Activated naive CD8-positive, alpha-beta T cell treated with anti-CD3 and anti-CD28 coated beads, Interleukin-2, amount 10 ng/mL, durations not matched to agents 7 days and 5 days (primary cell): ENCODE results near the gene SNAPC1. TPM values are rescaled to one million over a fixed set of nuclear protein-coding genes. Genes with fewer than 3 reads are reported as not detected.
"Not testable (repeated sequence)": the region's sequence is repeated elsewhere in the genome, so short reads cannot be mapped to it uniquely, and the experiment has no call there.

Experiments used
- ATAC-seq: fragments of 150-1000 bp; cut with Tn5 transposase; one replicate; pipeline ENCODE4 v1.10.0; 2021; ENCODE audit warnings: low read depth, moderate library complexity
- POLR2A ChIA-PET: fragments of 350-600 bp; sonication (Branson Sonifier 250); formaldehyde crosslinking; loops from one replicate; lab custom pipeline; 2021; ENCODE audit warnings: antibody characterized with exemption; lab: Charles Lee
- DNase-seq: peaks from one replicate; pipeline ENCODE4 v3.0.0; 2021
- H3K27ac Mint-ChIP-seq: one replicate; pipeline ENCODE4 v1.8.0; 2022; ENCODE audit warnings: mild to moderate bottlenecking, mixed read lengths
- H3K27me3 Mint-ChIP-seq: one replicate; pipeline ENCODE4 v1.8.0; 2022; ENCODE audit warnings: mild to moderate bottlenecking, moderate library complexity, mixed read lengths
- H3K36me3 Mint-ChIP-seq: one replicate; pipeline ENCODE4 v1.8.0; 2021; ENCODE audit warnings: mild to moderate bottlenecking, mixed read lengths
- H3K4me1 Mint-ChIP-seq: one replicate; pipeline ENCODE4 v1.8.0; 2021; ENCODE audit warnings: mixed read lengths
- H3K4me3 Mint-ChIP-seq: one replicate; pipeline ENCODE4 v1.8.0; 2022; ENCODE audit warnings: mild to moderate bottlenecking, moderate library complexity, mixed read lengths
- H3K9me3 Mint-ChIP-seq: one replicate; pipeline ENCODE4 v1.8.0; 2021; ENCODE audit warnings: mixed read lengths
- total RNA-seq, 2 experiments: library from RNA; stranded (reverse); gene quantifications; one replicate each; pipeline ENCODE4 v1.2.3, GENCODE V29; 2021

Gene SNAPC1
- total RNA-seq, 2 experiments from 2014 or later = 5.1 to 5.5 TPM

DNA sequence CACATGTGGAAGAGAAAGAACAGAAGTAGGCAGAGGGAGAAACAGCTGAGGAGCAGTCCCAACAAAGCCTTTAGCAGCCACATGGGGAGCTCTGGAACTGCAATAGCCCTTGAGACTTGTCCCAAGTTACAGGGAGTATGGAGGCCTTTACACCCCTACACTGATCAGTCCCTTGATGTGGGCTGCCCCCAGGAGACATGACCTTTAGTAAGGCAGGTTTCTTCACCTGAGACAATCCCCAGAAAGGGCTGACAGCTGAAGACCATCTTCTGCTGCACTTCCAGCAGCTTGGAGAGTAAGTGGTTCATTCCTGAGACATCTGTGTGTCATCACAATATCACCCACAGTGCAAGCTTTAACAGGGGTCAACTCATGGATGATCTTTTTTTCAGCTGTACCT lies 8.6 kb upstream of the SNAPC1 start:
- H3K36me3 Mint-ChIP-seq = peaks cover 29% of the 10 kb centered on the region
- peaks cover 1% of the 10 kb centered on the region for H3K9me3 Mint-ChIP-seq
- ATAC-seq (no peak), DNase-seq (no peak)
- H3K27me3 Mint-ChIP-seq = peaks cover 15% of the 10 kb centered on the region
- H3K4me3 Mint-ChIP-seq = no peak overlapping the region
- H3K27ac Mint-ChIP-seq = no peak overlapping the region
- POLR2A ChIA-PET = interaction anchor here (3.8 kb wide), 1 partner anchor 9 kb away, joined by 24 read pairs; the partner anchor contains the start of gene SNAPC1
- peaks cover 33% of the 10 kb centered on the region for H3K4me1 Mint-ChIP-seq

DNA sequence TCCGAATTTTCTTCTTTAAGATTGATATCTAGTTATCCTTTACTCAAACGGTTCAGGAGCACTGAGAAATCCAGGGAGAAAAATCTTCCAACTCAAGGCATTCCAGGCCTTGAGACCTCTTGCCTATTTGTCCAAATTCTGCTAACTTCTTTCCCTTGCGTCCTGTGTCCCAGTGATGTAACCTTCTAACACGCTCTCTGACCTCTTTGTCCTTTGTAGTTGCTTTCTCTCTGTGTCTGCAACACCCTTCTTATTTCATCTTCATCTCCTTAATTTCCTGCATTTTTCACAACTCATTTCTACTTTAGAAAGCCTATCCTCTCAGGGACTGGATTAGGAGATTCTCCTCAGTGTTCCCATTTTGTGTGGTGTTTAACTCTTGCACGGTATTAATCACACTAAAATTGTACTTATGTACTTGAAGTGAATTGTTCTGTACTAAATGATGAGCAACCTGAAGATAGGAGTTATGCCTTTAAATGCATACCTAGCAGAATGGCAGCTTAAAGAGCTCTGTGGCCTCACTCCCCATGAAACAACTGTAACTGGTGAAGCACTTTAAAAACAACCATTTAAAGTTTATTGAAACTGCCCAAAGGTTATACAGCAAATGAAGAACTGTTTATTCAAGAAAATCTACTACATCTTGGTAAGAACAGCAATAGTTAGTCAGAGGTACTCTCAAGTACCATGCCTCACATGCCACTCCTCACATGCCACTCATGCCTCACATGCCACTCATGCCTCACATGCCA lies 7.4 kb upstream of the SNAPC1 start:
- POLR2A ChIA-PET = interaction anchor here (3.8 kb wide), 1 partner anchor 7 kb away, joined by 24 read pairs; the partner anchor contains the start of gene SNAPC1
- no peak overlapping the region for H3K27ac Mint-ChIP-seq
- H3K4me1 Mint-ChIP-seq = peaks cover 29% of the 10 kb centered on the region
- DNase-seq = no peak
- H3K27me3 Mint-ChIP-seq = peaks cover 15% of the 10 kb centered on the region
- peaks cover 20% of the 10 kb centered on the region for H3K36me3 Mint-ChIP-seq
- peaks cover 1% of the 10 kb centered on the region for H3K9me3 Mint-ChIP-seq
- ATAC-seq = no peak
- no peak overlapping the region for H3K4me3 Mint-ChIP-seq

DNA sequence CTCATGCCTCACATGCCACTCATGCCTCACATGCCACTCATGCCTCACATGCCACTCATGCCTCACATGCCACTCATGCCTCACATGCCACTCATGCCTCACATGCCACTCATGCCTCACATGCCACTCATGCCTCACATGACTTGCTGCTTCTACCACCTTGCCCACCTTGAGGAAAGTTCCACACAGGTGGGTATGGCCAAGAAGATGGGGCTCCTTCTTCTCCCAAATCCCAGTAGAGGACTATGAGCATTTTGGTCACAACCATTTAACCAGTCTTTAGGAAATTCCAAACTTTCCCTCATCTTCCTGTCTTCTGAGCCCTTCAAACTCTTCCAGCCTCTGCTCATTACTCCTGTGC lies 6.9 kb upstream of the SNAPC1 start:
- H3K9me3 Mint-ChIP-seq, DNase-seq, ATAC-seq, H3K4me3 Mint-ChIP-seq, POLR2A ChIA-PET: not testable (repeated sequence)
- Mint-ChIP-seq H3K27ac (peak overlapping the region; percentile 65), H3K27me3 (peaks cover 15% of the 10 kb centered on the region), H3K36me3 (peaks cover 18% of the 10 kb centered on the region), H3K4me1 (peaks cover 23% of the 10 kb centered on the region)

DNA sequence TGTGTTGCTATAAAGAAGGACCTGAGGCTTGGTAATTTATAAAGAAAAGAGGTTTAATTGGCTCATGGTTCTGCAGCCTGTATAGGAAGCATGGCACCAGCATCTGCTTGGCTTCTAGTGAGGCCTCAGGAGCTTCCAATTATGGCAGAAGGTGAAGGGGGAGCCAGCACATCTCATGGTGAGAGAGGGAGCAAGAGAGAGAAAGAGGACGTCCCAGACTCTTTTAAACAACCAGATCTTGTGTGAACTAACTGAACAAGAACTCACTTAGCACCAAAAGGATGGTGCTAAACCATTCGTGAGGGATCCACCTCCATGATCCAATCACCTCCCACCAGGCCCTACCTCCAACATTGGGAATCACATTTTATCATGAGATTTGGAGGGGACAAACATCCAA lies 6.1 kb upstream of the SNAPC1 start:
- POLR2A ChIA-PET = no interaction called here
- no peak for ATAC-seq

DNA sequence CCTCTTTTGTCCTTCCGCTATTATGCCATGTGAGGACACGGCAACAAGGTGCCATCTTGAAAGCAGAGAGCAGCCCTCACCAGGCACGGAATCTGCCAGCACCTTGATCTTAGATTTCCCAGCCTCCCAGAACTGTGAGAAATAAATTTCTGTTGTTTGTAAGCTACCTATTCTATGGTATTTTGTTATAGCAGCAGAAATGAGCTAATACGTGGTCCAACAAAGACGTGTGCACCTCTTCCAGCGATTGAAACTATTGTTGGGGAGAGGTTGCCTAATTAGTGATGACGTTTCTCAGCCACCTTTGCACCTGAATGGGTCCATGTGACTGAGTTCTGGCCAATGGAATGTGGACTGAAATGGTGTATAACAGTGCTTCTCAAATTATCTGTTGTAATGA lies 2.3 kb upstream of the SNAPC1 start:
- H3K9me3 Mint-ChIP-seq = peaks cover 1% of the 10 kb centered on the region
- H3K36me3 Mint-ChIP-seq = peaks cover 11% of the 10 kb centered on the region
- ATAC-seq = no peak
- peaks cover 11% of the 10 kb centered on the region for H3K27me3 Mint-ChIP-seq
- H3K4me1 Mint-ChIP-seq = peaks cover 27% of the 10 kb centered on the region
- DNase-seq = no peak
- no peak overlapping the region for H3K27ac Mint-ChIP-seq
- no peak overlapping the region for H3K4me3 Mint-ChIP-seq
- POLR2A ChIA-PET = interaction anchor here (0.6 kb wide), 1 partner anchor 327 kb away, joined by 3 read pairs; no protein-coding TSS in a partner anchor

More for the DNA sequence above, 6.1 kb upstream of the SNAPC1 start:
- Mint-ChIP-seq H3K4me1 (peaks cover 20% of the 10 kb centered on the region), H3K9me3 (peaks cover 1% of the 10 kb centered on the region), H3K4me3 (no peak overlapping the region), H3K27me3 (peaks cover 15% of the 10 kb centered on the region), H3K36me3 (peaks cover 14% of the 10 kb centered on the region), H3K27ac (no peak overlapping the region)
- no peak for DNase-seq

DNA sequence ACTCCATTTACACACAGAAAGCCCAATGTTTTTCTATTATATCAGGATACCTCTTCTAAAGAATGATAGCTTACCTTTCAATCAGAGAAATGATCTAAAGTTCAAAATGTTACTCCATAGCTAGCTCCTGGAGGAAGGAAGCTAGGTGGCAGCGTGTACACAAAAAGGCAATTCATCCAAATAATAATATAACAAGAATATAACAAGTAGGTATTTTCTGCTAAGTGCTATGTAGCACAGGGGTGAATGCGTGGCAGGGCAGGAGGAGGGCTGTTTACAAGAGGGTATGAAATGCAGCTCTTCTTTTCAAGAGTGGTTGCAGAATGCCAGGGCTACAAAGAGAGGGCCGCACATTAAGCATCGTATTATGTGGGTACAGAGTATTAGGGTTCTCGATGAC lies 663 bp upstream of the SNAPC1 start:
- H3K4me1 Mint-ChIP-seq = peaks cover 38% of the 10 kb centered on the region
- POLR2A ChIA-PET = interaction anchor here (0.6 to 2.4 kb wide), 18 partner anchors 9 to 1918 kb away, joined by 3 to 24 read pairs (median 3); partner anchors contain the start of gene PRKCH
- peaks cover 14% of the 10 kb centered on the region for H3K36me3 Mint-ChIP-seq
- DNase-seq = no peak
- peak overlapping the region; percentile 98 for H3K27ac Mint-ChIP-seq
- peaks cover 4% of the 10 kb centered on the region for H3K27me3 Mint-ChIP-seq
- ATAC-seq = peak; percentile 2
- no peaks in the 10 kb centered on the region for H3K9me3 Mint-ChIP-seq
- peak overlapping the region; percentile 93 for H3K4me3 Mint-ChIP-seq

DNA sequence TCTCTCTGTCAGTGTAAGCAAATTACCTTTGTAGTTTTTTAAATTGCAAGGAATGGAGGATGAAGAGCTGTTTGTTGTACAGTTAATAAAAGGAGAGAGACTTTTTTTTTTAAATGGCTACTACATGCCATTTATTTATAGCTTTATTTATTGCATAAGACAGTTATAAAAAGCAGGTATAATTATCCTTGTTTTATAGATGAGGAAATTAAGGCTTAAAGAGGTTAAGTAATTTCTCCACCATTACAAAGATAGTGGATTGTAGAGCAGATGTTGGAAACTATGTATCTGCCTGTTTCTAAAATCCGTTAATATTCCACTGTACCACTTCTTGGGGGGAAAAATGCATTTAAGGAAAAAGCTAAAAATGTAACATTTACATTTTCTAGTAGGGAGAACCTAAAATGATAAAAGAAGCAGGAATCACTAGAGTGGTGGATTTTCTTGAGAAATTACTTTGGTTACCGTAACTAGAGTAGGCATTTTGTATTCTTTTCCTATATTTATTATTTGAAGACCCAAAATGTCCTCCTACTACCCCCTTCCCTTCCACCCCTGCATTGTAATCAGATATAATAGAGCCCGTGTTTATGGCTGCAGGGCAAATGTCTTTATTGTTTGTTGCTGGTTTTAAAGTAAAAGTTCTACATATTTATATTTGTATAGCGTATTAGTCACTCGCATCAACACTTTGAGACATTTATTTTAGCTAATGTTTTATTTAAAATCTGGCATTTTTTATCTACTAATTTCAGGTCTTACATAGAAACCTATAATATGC lies 2.3 kb downstream of the SNAPC1 start:
- ATAC-seq (no peak), DNase-seq (no peak)
- no peak overlapping the region for H3K27ac Mint-ChIP-seq
- H3K36me3 Mint-ChIP-seq = peaks cover 15% of the 10 kb centered on the region
- H3K9me3 Mint-ChIP-seq = no peaks in the 10 kb centered on the region
- H3K27me3 Mint-ChIP-seq = no peaks in the 10 kb centered on the region
- POLR2A ChIA-PET = interaction anchor here (0.9 kb wide), 1 partner anchor 16 kb away, joined by 4 read pairs; no protein-coding TSS in a partner anchor
- H3K4me1 Mint-ChIP-seq = peaks cover 35% of the 10 kb centered on the region
- H3K4me3 Mint-ChIP-seq = peak overlapping the region; percentile 93

DNA sequence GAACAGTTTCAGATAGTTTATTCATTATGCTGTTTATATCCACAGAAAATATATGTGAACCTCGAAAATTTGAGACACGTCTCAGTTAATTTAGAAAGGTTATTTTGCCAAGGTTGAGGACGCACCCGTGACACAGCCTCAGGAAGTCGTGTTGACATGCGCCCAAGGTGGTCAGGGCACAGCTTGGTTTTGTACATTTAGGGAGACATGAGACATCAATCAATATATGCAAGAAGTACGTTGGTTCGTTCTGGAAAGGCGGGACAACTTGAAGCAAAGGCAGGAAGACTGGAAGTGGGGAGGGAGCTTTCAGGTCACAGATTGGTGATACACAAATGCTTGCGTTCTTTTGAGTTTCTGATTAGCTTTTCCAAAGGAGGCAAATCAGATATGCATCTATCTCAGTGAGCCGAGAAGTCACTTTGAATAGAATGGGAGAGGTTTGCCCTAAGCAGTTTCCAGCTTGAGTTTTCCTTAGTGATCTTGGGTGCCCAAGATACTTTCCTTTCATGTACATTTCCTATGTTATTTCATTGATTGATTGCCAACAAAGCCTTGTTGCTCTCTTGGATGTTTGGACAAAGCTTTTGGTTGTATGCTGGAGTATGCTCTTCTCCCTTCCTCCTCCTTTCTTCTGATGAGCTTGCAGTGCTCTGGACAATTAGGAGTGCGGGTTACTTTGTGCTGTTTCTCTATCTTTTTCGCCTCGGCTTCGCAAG lies 3.2 kb downstream of the SNAPC1 start:
- Mint-ChIP-seq H3K27ac (no peak overlapping the region), H3K36me3 (peaks cover 20% of the 10 kb centered on the region), H3K9me3 (no peaks in the 10 kb centered on the region), H3K4me1 (peaks cover 35% of the 10 kb centered on the region), H3K4me3 (peak overlapping the region; percentile 26), H3K27me3 (no peaks in the 10 kb centered on the region)
- POLR2A ChIA-PET = interaction anchor here (0.9 kb wide), 1 partner anchor 15 kb away, joined by 4 read pairs; no protein-coding TSS in a partner anchor
- DNase-seq (no peak), ATAC-seq (no peak)

DNA sequence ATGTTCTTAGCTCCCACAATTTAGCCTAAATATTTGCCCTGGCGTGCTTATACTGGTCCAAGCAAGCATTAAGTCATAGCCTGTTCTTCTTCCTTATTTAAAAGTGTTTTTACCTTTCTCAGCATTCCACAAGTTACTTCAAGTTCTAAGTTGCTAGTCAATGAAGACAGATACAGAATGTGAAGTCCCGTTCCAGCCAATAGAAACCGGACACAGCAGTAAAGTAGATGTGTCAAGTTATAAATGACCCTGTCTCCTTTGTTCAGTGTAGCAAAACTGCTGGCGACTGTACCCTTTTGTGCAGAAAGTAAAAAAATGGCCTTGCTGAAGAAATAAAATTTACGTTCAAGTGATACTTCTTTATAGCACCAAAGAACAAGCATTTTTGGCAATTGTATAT lies 3.9 kb downstream of the SNAPC1 start:
- no peak overlapping the region for H3K4me3 Mint-ChIP-seq
- H3K36me3 Mint-ChIP-seq = peaks cover 20% of the 10 kb centered on the region

DNA sequence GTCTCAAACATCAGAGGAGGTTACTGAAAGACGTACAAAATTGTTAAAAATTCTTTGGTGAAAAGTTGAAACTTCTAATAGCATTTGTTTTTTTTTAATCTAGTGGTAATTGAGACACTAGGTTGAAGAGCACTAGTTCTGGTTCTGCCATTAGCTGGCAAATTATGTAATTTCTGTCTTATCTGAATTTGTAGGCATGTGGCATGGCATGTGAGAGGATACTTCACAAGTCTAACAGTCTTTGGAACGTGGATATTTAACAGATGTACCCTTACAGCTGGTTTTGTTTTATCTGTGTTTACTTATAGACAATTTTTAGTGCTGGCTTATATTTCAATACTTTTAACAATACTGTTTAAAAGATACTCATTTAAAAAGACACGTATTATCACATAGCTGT lies 6.0 kb downstream of the SNAPC1 start:
- H3K27ac Mint-ChIP-seq = no peak overlapping the region
- POLR2A ChIA-PET = no interaction called here

More for the DNA sequence above, 3.9 kb downstream of the SNAPC1 start:
- Mint-ChIP-seq H3K9me3 (no peaks in the 10 kb centered on the region), H3K4me1 (peaks cover 35% of the 10 kb centered on the region), H3K27ac (no peak overlapping the region), H3K27me3 (no peaks in the 10 kb centered on the region)
- POLR2A ChIA-PET = no interaction called here
- no peak for DNase-seq
- no peak for ATAC-seq

DNA sequence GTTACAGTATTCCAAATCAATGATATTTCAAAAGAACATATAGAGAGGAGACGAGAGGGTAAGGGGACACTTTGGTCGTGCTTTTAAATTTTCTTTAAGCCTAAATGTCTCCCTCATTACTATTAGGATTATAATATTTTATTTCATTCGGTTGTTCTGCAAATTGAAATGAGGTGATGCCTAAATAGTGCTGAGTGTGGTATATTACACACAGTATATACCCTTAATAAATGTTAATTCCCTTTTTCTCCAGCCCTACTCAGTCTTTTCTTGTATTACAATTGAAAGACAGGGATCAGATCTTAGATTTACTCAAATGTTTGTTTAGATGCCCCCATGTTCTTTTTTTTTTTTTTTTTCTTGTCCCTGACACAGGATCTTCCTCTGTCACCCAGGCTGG lies 7.7 kb downstream of the SNAPC1 start:
- POLR2A ChIA-PET = no interaction called here
- Mint-ChIP-seq H3K9me3 (no peaks in the 10 kb centered on the region), H3K36me3 (peaks cover 32% of the 10 kb centered on the region), H3K27ac (no peak overlapping the region), H3K4me1 (peaks cover 20% of the 10 kb centered on the region), H3K4me3 (no peak overlapping the region), H3K27me3 (no peaks in the 10 kb centered on the region)
- DNase-seq = no peak
- no peak for ATAC-seq

More for the DNA sequence above, 6.0 kb downstream of the SNAPC1 start:
- Mint-ChIP-seq H3K4me3 (no peak overlapping the region), H3K4me1 (peaks cover 33% of the 10 kb centered on the region), H3K9me3 (no peaks in the 10 kb centered on the region), H3K27me3 (no peaks in the 10 kb centered on the region), H3K36me3 (peaks cover 27% of the 10 kb centered on the region)
- ATAC-seq (no peak), DNase-seq (no peak)

DNA sequence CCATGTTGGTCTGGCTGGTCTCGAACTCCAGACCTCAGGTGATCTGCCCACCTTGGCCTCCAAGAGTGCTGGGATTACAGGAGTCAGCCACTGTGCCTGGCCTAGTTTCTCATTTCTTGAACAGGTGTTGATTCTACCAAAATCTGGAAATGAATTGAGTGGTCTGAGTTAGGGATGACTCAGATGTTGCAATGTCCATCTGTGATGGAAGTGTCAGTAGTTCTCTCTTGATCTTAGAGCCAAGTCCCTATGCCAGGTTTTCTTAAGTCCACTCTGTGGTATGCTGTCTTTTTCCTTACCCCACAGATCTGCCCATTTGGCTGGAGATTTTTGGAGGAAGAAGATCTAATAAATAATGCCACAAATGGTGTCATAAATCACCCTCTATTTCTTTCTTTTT lies 12.6 kb downstream of the SNAPC1 start:
- H3K27me3 Mint-ChIP-seq = no peaks in the 10 kb centered on the region

DNA sequence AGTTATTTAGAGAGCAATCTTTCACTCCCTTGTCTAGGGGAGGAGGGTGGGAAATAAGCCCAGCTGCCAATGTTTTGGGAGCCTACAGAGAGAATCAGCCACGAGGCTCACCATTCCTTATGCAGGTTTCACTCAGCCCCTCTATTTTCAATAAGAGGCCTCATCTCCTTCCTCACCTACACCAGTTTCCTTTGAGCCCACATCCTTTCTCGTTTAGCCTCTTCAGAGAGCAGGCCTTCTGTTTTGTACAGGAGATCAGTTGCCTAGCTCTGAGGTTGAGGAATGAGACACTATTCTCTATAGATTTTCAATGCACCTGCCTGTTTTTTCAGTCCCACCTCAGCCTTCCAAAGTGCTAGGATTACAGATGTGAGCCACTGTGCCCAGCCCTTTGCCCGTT lies 17.9 kb downstream of the SNAPC1 start:
- peaks cover 28% of the 10 kb centered on the region for H3K4me1 Mint-ChIP-seq
- peak overlapping the region; percentile 83 for H3K4me3 Mint-ChIP-seq
- no peak for DNase-seq

More for the DNA sequence above, 12.6 kb downstream of the SNAPC1 start:
- Mint-ChIP-seq H3K4me1 (peaks cover 17% of the 10 kb centered on the region), H3K9me3 (no peaks in the 10 kb centered on the region), H3K4me3 (no peak overlapping the region), H3K27ac (no peak overlapping the region), H3K36me3 (peaks cover 43% of the 10 kb centered on the region)
- POLR2A ChIA-PET = no interaction called here
- ATAC-seq (no peak), DNase-seq (no peak)

More for the DNA sequence above, 17.9 kb downstream of the SNAPC1 start:
- Mint-ChIP-seq H3K36me3 (peaks cover 46% of the 10 kb centered on the region), H3K27me3 (no peaks in the 10 kb centered on the region), H3K27ac (peak overlapping the region; percentile 93), H3K9me3 (no peaks in the 10 kb centered on the region)
- peak; percentile 96 for ATAC-seq
- POLR2A ChIA-PET = interaction anchor here (1.0 to 1.5 kb wide), 5 partner anchors 9 to 499 kb away, joined by 3 to 6 read pairs (median 4); partner anchors contain the start of genes SNAPC1 and TMEM30B
